ENCODE measurements around the gene PLEKHG3.

- TF ChIP-seq, protein P1, sequence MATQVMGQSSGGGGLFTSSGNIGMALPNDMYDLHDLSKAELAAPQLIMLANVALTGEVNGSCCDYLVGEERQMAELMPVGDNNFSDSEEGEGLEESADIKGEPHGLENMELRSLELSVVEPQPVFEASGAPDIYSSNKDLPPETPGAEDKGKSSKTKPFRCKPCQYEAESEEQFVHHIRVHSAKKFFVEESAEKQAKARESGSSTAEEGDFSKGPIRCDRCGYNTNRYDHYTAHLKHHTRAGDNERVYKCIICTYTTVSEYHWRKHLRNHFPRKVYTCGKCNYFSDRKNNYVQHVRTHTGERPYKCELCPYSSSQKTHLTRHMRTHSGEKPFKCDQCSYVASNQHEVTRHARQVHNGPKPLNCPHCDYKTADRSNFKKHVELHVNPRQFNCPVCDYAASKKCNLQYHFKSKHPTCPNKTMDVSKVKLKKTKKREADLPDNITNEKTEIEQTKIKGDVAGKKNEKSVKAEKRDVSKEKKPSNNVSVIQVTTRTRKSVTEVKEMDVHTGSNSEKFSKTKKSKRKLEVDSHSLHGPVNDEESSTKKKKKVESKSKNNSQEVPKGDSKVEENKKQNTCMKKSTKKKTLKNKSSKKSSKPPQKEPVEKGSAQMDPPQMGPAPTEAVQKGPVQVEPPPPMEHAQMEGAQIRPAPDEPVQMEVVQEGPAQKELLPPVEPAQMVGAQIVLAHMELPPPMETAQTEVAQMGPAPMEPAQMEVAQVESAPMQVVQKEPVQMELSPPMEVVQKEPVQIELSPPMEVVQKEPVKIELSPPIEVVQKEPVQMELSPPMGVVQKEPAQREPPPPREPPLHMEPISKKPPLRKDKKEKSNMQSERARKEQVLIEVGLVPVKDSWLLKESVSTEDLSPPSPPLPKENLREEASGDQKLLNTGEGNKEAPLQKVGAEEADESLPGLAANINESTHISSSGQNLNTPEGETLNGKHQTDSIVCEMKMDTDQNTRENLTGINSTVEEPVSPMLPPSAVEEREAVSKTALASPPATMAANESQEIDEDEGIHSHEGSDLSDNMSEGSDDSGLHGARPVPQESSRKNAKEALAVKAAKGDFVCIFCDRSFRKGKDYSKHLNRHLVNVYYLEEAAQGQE (IDR thresholded peaks at IDR 0.05; ENCODE audit: insufficient read depth in 1 of 2, low read depth in 2 of 2, low read length in 1 of 2): no peak
- TF ChIP-seq, protein P2, sequence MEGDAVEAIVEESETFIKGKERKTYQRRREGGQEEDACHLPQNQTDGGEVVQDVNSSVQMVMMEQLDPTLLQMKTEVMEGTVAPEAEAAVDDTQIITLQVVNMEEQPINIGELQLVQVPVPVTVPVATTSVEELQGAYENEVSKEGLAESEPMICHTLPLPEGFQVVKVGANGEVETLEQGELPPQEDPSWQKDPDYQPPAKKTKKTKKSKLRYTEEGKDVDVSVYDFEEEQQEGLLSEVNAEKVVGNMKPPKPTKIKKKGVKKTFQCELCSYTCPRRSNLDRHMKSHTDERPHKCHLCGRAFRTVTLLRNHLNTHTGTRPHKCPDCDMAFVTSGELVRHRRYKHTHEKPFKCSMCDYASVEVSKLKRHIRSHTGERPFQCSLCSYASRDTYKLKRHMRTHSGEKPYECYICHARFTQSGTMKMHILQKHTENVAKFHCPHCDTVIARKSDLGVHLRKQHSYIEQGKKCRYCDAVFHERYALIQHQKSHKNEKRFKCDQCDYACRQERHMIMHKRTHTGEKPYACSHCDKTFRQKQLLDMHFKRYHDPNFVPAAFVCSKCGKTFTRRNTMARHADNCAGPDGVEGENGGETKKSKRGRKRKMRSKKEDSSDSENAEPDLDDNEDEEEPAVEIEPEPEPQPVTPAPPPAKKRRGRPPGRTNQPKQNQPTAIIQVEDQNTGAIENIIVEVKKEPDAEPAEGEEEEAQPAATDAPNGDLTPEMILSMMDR (IDR thresholded peaks at IDR 0.05): no peak
- no peak for TF ChIP-seq POLR2AphosphoS5 (IDR thresholded peaks at IDR 0.05; ENCODE audit: low read depth, low read length)
- no peak for TF ChIP-seq TCF7L2 (IDR thresholded peaks at IDR 0.05; ENCODE audit: low read depth, low read length)
- TF ChIP-seq SIN3A (IDR thresholded peaks at IDR 0.05; ENCODE audit: borderline replicate concordance, insufficient read depth, low read depth, low read length): no peak
Observed at GRCh38 chr14:64770751-64771150, 66.5 kb downstream of the PLEKHG3 start.
